ENCODE measurements around the gene ATP9B. TPM values are rescaled to one million over a fixed set of nuclear protein-coding genes. Genes with fewer than 3 reads are reported as not detected.

The ATP9B gene
- total RNA-seq, 1 donor from 2014 or later = 48.6 TPM

- Histone ChIP-seq H3K27me3 (ENCODE audit: low read depth) (no peaks in the 10 kb centered on the region), H3K4me3 (no peak overlapping the region), H3K27ac (no peak overlapping the region), H3K36me3 (peaks cover 49% of the 10 kb centered on the region), H3K4me1 (no peaks in the 10 kb centered on the region), H3K9me3 (no peaks in the 10 kb centered on the region)
- ATAC-seq = no peak
- no peak for DNase-seq
- no peak for TF ChIP-seq CTCF (IDR thresholded peaks at IDR 0.05)
- intact Hi-C loops (cut with DNase I) = no loop called here
Measured at GRCh38 chr18:79309614-79310358, 240.6 kb downstream of the ATP9B start.

GRCh38 chr18:79314838-79315388 lies 245.7 kb downstream of the ATP9B start:
- intact Hi-C loops (cut with DNase I) = no loop called here
- peaks cover 6% of the 10 kb centered on the region for H3K9me3 ChIP-seq
- peaks cover 22% of the 10 kb centered on the region for H3K36me3 ChIP-seq
- no peak for ATAC-seq
- no peak overlapping the region for H3K27ac ChIP-seq
- TF ChIP-seq CTCF (IDR thresholded peaks at IDR 0.05) = no peak
- H3K27me3 ChIP-seq (ENCODE audit: low read depth) = no peaks in the 10 kb centered on the region
- no peak overlapping the region for H3K4me3 ChIP-seq
- H3K4me1 ChIP-seq = no peaks in the 10 kb centered on the region
- no peak for DNase-seq

GRCh38 chr18:79315596-79315995 lies 246.4 kb downstream of the ATP9B start:
- ATAC-seq (no peak), DNase-seq (no peak)
- Histone ChIP-seq H3K27ac (no peak overlapping the region), H3K36me3 (peaks cover 18% of the 10 kb centered on the region), H3K4me3 (no peak overlapping the region), H3K4me1 (no peaks in the 10 kb centered on the region), H3K27me3 (ENCODE audit: low read depth) (no peaks in the 10 kb centered on the region), H3K9me3 (peaks cover 6% of the 10 kb centered on the region)
- no peak for TF ChIP-seq CTCF (IDR thresholded peaks at IDR 0.05)
- intact Hi-C loops (cut with DNase I) = no loop called here

GRCh38 chr18:79317703-79318102 lies 248.5 kb downstream of the ATP9B start:
- no peak for ATAC-seq
- Histone ChIP-seq H3K36me3 (peaks cover 3% of the 10 kb centered on the region), H3K4me3 (no peak overlapping the region), H3K27me3 (ENCODE audit: low read depth) (no peaks in the 10 kb centered on the region), H3K4me1 (no peaks in the 10 kb centered on the region), H3K9me3 (peaks cover 6% of the 10 kb centered on the region), H3K27ac (no peak overlapping the region)
- no peak for DNase-seq
- TF ChIP-seq CTCF (IDR thresholded peaks at IDR 0.05) = no peak
- intact Hi-C loops (cut with DNase I) = no loop called here

- H3K4me1 ChIP-seq = no peaks in the 10 kb centered on the region
- no peak for ATAC-seq
- no peak for DNase-seq
- no peaks in the 10 kb centered on the region for H3K27me3 ChIP-seq (ENCODE audit: low read depth)
- peaks cover 6% of the 10 kb centered on the region for H3K9me3 ChIP-seq
- no peak for TF ChIP-seq CTCF (IDR thresholded peaks at IDR 0.05)
- intact Hi-C loops (cut with DNase I) = no loop called here
- H3K4me3 ChIP-seq = no peak overlapping the region
- no peak overlapping the region for H3K27ac ChIP-seq
- peaks cover 3% of the 10 kb centered on the region for H3K36me3 ChIP-seq
Measured at GRCh38 chr18:79318142-79318673, 249.0 kb downstream of the ATP9B start.
